ENCODE measurements around the gene ANKRD40CL.

The ANKRD40CL gene

DNA sequence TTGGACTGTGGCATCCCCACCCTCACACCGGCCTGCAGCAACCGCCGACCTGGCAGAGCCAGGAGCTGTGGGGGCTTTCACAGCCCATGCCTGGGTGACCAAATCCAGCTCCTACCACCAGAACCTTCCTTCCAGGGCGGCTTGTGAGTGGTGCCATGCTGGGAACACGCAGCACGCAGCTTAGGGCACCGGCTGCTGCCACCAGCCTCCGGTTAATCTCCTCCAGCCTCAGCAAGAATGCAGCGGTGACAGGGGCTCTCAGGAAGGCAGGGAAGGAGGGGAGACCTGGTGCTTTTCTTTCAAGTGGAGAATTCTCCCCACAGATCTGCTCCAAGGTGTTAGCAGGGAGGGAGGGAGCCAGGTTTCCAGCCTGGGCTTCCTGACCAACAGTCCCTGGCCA, 32.3 kb upstream of the ANKRD40CL start:
- TF ChIP-seq, protein P1, sequence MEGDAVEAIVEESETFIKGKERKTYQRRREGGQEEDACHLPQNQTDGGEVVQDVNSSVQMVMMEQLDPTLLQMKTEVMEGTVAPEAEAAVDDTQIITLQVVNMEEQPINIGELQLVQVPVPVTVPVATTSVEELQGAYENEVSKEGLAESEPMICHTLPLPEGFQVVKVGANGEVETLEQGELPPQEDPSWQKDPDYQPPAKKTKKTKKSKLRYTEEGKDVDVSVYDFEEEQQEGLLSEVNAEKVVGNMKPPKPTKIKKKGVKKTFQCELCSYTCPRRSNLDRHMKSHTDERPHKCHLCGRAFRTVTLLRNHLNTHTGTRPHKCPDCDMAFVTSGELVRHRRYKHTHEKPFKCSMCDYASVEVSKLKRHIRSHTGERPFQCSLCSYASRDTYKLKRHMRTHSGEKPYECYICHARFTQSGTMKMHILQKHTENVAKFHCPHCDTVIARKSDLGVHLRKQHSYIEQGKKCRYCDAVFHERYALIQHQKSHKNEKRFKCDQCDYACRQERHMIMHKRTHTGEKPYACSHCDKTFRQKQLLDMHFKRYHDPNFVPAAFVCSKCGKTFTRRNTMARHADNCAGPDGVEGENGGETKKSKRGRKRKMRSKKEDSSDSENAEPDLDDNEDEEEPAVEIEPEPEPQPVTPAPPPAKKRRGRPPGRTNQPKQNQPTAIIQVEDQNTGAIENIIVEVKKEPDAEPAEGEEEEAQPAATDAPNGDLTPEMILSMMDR (IDR thresholded peaks at IDR 0.05), result no peak
- no peak for TF ChIP-seq ZFX (IDR thresholded peaks at IDR 0.05; ENCODE audit: borderline replicate concordance)

DNA sequence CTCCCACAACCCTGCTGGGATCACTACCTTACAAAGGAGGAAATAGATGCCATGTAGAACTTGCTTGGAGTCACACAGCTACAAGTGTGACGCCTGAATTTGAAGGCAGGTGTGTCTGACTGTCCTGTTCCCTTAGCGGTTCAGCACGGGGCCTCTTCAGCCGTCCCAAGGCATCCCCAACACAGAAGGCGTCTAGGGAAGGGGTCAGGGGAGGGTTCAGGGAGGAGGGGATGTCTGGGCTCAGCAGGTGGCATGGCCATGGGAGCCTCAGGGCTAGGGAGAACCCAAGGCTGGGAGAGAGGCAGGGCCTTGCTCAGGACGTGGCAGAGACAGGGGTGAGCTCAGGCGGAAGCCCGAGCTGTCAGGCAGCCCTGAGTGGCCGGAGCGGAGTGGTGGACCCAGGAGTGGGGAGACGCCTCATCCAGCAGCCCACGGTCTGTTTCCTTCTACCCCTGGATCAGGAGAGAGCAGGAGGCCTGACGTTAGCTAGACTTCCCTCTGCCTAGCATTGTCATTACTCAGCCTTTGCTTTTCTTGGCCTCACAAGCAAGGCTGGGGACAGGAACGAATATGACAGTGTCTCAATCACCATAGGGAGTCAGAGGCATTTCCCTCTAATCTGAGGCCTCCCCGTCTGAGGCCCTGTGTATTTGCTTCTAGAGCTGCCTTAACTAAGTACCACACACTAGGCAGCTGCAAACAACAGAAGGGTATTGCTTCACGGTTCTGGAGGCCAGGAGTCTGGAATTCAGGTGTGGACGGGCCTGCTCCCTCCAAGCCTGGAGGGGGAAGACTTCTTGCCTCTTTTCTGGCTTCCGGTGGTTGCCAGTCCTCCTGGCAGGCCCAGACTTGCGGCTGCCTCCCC, 31.3 kb upstream of the ANKRD40CL start:
- TF ChIP-seq, protein P1 (IDR thresholded peaks at IDR 0.05), result no peak
- TF ChIP-seq ZFX (IDR thresholded peaks at IDR 0.05; ENCODE audit: borderline replicate concordance), result no peak
- H3K27ac ChIP-seq, result no peak overlapping the region

More for the DNA sequence above, 32.3 kb upstream of the ANKRD40CL start:
- no peak overlapping the region for H3K27ac ChIP-seq

DNA sequence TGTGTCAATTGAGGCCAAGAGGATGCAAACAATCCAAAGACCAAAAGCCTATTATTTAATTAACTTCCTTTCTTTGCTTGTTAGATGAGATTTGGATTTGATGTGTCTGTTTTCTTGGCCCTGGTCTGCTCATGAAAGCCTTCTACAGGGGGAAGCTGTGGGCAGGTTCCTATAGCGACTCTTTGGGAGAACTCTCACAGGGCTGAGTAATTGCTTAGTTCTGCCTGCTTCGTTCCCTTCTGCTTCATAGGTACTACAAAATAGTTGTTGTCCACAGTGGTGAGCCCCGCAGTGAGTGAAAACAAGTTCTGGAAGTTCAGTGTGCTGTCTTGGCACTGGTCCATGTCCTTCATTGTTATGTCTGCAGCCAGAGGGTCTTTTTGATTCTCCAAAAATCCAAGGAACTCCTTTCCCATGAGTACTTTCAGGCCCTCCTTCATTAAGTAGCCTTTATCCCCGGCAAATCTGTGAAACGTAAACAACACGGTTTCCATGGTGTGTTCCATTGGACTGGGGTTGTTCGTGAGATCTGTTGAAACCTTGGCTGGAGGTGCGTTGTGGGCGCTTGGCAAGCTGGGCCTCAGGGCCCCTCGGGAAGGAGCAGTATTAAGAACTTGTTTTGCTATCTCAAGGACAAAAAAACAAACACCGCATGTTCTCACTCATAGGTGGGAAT, 30.0 kb upstream of the ANKRD40CL start:
- TF ChIP-seq ZFX (IDR thresholded peaks at IDR 0.05; ENCODE audit: borderline replicate concordance), result no peak
- TF ChIP-seq, protein P1 (IDR thresholded peaks at IDR 0.05), result no peak
- H3K27ac ChIP-seq, result no peak overlapping the region

DNA sequence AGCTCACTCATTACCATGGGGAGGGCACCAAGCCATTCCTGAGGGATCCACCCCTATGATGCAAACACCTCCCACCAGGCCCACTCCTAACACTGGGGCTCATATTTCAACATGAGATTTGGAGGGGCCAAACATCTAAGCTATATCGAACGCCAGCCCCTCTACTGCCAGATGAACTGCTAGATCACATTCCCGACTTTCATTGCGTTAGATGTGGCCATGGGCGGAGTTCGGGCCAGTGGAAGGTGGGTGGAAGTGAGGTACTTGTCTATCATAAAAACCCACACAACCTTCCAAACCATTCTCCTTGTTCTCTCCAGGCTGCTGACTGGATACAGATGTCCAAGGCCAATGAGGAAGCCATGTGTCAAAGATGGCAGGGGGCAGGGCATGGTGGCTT, 27.0 kb upstream of the ANKRD40CL start:
- no peak for TF ChIP-seq ZFX (IDR thresholded peaks at IDR 0.05; ENCODE audit: borderline replicate concordance)
- TF ChIP-seq, protein P1 (IDR thresholded peaks at IDR 0.05), result no peak
- H3K27ac ChIP-seq, result no peak overlapping the region

DNA sequence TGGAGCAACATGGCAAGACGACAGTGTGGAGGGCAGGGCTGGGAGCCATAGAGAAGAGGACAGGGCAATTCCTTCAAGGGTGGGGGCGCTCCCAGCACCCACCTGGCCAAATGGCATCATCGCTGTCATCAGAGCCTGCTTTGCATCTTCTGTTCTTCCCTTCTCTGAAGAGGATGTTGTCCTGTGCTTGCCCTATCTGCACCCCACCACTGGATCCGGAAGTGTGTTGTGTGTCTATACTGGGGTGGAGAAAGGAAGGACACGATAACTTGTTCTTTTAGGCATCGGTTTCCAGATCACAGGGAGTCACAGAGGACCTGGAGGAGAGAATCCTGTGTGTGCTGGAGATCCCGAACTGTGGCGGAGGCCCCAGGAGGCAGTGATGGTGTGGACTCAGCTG, 25.7 kb upstream of the ANKRD40CL start:
- no peak for TF ChIP-seq ZFX (IDR thresholded peaks at IDR 0.05; ENCODE audit: borderline replicate concordance)
- TF ChIP-seq, protein P1 (IDR thresholded peaks at IDR 0.05), result no peak
- H3K27ac ChIP-seq, result no peak overlapping the region

DNA sequence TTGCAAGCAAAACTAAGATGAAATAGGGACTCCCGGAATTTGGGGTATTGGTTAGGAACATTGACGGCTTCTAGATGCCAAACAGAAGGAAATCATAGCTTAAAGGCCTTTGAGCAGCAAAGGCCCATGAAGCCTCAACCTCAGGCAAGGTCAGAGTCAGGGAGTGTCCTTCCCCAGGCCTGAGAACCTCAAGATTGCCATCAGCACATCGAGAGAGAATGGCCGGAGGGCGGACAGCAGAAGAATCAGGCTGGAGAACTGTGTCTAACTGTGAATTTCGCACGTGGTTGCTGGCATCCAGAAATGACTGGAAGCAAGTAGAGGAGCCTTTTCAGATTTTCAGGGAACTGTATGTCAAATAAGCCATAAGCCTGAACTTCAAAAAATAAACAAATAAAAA, 24.8 kb upstream of the ANKRD40CL start:
- H3K27ac ChIP-seq, result no peak overlapping the region
- TF ChIP-seq, protein P1 (IDR thresholded peaks at IDR 0.05), result no peak
- no peak for TF ChIP-seq ZFX (IDR thresholded peaks at IDR 0.05; ENCODE audit: borderline replicate concordance)

DNA sequence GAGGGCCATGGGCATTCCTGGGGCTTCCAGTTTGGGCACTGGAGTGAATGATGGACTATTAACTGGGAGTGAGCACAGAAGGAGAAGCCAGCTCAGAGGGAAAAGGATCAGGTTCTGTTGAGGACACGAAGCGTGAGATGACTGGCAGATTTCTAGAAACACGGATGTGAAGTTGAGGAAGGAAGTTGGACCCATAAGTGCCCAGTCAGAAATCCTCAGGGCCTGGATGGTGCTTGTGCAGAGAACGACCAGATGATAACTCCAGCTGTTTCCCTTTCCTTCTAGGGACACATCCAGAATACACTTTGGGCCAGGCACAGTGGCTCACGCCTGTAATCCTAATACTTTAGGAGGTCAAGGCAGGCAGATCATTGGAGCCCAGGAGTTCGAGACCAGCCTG, 23.3 kb upstream of the ANKRD40CL start:
- no peak overlapping the region for H3K27ac ChIP-seq
- no peak for TF ChIP-seq ZFX (IDR thresholded peaks at IDR 0.05; ENCODE audit: borderline replicate concordance)
- TF ChIP-seq, protein P1 (IDR thresholded peaks at IDR 0.05), result no peak
